Adrenal gland (tissue), 5 donors: ENCODE measurements around the gene MSLN.

Experiments used
- POLR2A ChIP-seq, 2 donors: fragments of 450-650 bp; IDR thresholded peaks; one replicate each; pipeline ENCODE4 v1.6.1; 2017; ENCODE audit warnings: antibody characterized with exemption in 2 of 2, mild to moderate bottlenecking in 2 of 2, moderate library complexity in 1 of 2
- TF ChIP-seq, protein P1 (sequence below), 6 experiments: fragments of 450-650 bp in 4 of 6; fragments of 200-600 bp in 2 of 6; sonication (generic) in 1 of 6; IDR thresholded peaks; 1 replicate in 5 of 6; 2 replicates in 1 of 6; pipeline versions ENCODE4 v1.5.1 to v1.8.0; 2016 to 2021; ENCODE audit warnings: antibody characterized with exemption in 6 of 6, mild to moderate bottlenecking in 2 of 6, moderate library complexity in 1 of 6
- donor health status: DM: no; HTN: no; CAD: no.

DNA sequence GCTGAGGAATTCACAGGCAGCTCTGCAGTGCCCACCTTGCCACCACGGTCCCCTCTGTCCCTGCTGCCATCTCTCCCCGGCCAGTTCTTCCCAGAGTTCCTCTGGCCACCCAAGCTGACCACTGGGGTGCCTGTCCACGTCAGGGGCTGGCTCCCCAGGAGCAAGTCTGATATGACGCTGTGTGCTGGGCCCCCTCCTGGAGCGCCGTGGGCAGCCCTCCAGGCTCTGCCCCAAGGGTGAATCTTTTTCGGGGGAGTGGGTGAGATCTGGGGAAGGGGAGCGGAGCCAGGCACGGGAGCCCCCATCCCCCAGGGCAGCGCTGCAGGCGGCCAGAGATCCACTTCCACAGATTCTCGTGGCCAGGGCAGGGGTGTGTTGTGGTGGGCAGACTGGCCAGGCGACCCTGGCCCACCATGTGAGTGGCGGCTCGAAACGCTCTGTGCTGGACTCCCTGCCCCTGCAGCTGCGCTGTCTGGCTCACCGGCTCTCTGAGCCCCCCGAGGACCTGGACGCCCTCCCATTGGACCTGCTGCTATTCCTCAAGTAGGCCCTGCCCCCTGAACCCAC is 3.7 kb downstream of the MSLN start:
- no peak for TF ChIP-seq POLR2A (IDR thresholded peaks at IDR 0.05)
- TF ChIP-seq, protein P1, sequence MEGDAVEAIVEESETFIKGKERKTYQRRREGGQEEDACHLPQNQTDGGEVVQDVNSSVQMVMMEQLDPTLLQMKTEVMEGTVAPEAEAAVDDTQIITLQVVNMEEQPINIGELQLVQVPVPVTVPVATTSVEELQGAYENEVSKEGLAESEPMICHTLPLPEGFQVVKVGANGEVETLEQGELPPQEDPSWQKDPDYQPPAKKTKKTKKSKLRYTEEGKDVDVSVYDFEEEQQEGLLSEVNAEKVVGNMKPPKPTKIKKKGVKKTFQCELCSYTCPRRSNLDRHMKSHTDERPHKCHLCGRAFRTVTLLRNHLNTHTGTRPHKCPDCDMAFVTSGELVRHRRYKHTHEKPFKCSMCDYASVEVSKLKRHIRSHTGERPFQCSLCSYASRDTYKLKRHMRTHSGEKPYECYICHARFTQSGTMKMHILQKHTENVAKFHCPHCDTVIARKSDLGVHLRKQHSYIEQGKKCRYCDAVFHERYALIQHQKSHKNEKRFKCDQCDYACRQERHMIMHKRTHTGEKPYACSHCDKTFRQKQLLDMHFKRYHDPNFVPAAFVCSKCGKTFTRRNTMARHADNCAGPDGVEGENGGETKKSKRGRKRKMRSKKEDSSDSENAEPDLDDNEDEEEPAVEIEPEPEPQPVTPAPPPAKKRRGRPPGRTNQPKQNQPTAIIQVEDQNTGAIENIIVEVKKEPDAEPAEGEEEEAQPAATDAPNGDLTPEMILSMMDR (IDR thresholded peaks at IDR 0.05) = no peak
